Measurements from ENCODE around the gene CNOT6L.

Gene CNOT6L

GRCh38 chr4:77669946-77670590 lies 149.1 kb downstream of the CNOT6L start:
- no peak overlapping the region for H3K4me3 ChIP-seq (ENCODE audit: low read depth in 1 of 2, low read length in 2 of 2)
- H3K27me3 ChIP-seq (ENCODE audit: low read depth, low read length) = no peaks in the 10 kb centered on the region
- no peaks in the 10 kb centered on the region for H3K4me1 ChIP-seq (ENCODE audit: control insufficient read depth in 1 of 2, insufficient read depth in 2 of 2, low read length in 2 of 2)
- no peak overlapping the region for H3K27ac ChIP-seq (ENCODE audit: low read length)
- no peaks in the 10 kb centered on the region for H3K36me3 ChIP-seq (ENCODE audit: control insufficient read depth in 1 of 2, insufficient read depth in 2 of 2, low read length in 2 of 2)
- no peaks in the 10 kb centered on the region for H3K9me3 ChIP-seq (ENCODE audit: control insufficient read depth in 1 of 2, low read length in 2 of 2)

GRCh38 chr4:77665381-77666069 lies 153.6 kb downstream of the CNOT6L start:
- Histone ChIP-seq H3K4me3 (ENCODE audit: low read depth in 1 of 2, low read length in 2 of 2) (no peak overlapping the region), H3K27me3 (ENCODE audit: low read depth, low read length) (no peaks in the 10 kb centered on the region), H3K27ac (ENCODE audit: low read length) (no peak overlapping the region), H3K36me3 (ENCODE audit: control insufficient read depth in 1 of 2, insufficient read depth in 2 of 2, low read length in 2 of 2) (no peaks in the 10 kb centered on the region), H3K4me1 (ENCODE audit: control insufficient read depth in 1 of 2, insufficient read depth in 2 of 2, low read length in 2 of 2) (no peaks in the 10 kb centered on the region), H3K9me3 (ENCODE audit: control insufficient read depth in 1 of 2, low read length in 2 of 2) (no peaks in the 10 kb centered on the region)
